Neural cell (in vitro differentiated cells): ENCODE measurements around the gene COQ8B. TPM values are rescaled to one million over a fixed set of nuclear protein-coding genes. Genes with fewer than 3 reads are reported as not detected.
"Not testable (repeated sequence)": the region's sequence is repeated elsewhere in the genome, so short reads cannot be mapped to it uniquely, and the experiment has no call there.

ENCODE experiments used
- H2AFZ ChIP-seq: fragments of 200-600, 300-800 bp; sonication (generic), shearing (Covaris generic); 2 replicates; pipeline ENCODE4 v1.6.0; 2014; ENCODE audit warnings: low read depth, mild to moderate bottlenecking, antibody characterized with exemption, low read length, moderate library complexity
- H3F3A ChIP-seq: fragments of 200-600 bp; shearing (Covaris generic); 2 replicates; pipeline ENCODE4 v1.6.1; 2016; ENCODE audit warnings: mild to moderate bottlenecking, moderate library complexity, mixed read lengths, antibody characterized with exemption, low read length; ENCODE audit not compliant: insufficient read depth, poor library complexity, severe bottlenecking
- H3K27ac ChIP-seq: fragments of 200-600, 300-800 bp; sonication (generic), shearing (Covaris generic); 2 replicates; pipeline ENCODE4 v1.5.1; 2014; ENCODE audit warnings: mild to moderate bottlenecking, low read length, moderate library complexity
- H3K27me3 ChIP-seq: fragments of 300-800, 200-600 bp; sonication (generic), shearing (Covaris generic); 2 replicates; pipeline ENCODE4 v1.6.0; 2014; ENCODE audit warnings: mild to moderate bottlenecking, low read depth, low read length, moderate library complexity; ENCODE audit not compliant: insufficient read depth
- H3K36me3 ChIP-seq: fragments of 300-800, 200-600 bp; sonication (generic), shearing (Covaris generic); 2 replicates; pipeline ENCODE4 v1.5.1; 2014; ENCODE audit warnings: mild to moderate bottlenecking, antibody characterized with exemption, low read length, moderate library complexity; ENCODE audit not compliant: insufficient read depth
- H3K4me2 ChIP-seq: fragments of 300-800, 200-600 bp; sonication (generic), shearing (Covaris generic); 2 replicates; pipeline ENCODE4 v1.6.0; 2014; ENCODE audit warnings: mild to moderate bottlenecking, low read length
- H3K4me3 ChIP-seq: fragments of 300-800, 200-600 bp; sonication (generic), shearing (Covaris generic); 2 replicates; pipeline ENCODE4 v1.5.1; 2014; ENCODE audit warnings: mild to moderate bottlenecking, low read length, moderate library complexity
- H3K79me2 ChIP-seq: fragments of 200-600 bp; shearing (Covaris generic); replicated peaks from 2 replicates; pipeline ENCODE4 v1.6.0; 2014; ENCODE audit warnings: mild to moderate bottlenecking, low read length, moderate library complexity; ENCODE audit not compliant: insufficient read depth
- H3K9ac ChIP-seq: fragments of 300-800, 200-600 bp; sonication (generic), shearing (Covaris generic); 2 replicates; pipeline ENCODE4 v1.6.1; 2016; ENCODE audit warnings: mild to moderate bottlenecking, low read length, mixed read lengths
- H3K9me2 ChIP-seq: fragments of 200-600 bp; shearing (Covaris generic); 2 replicates; pipeline ENCODE4 v1.6.1; 2016; ENCODE audit warnings: mild to moderate bottlenecking, low read length, mixed read lengths; ENCODE audit not compliant: insufficient read depth
- H3K9me3 ChIP-seq: fragments of 200-600, 300-800 bp; sonication (generic), shearing (Covaris generic); 2 replicates; pipeline ENCODE4 v1.6.1; 2016; ENCODE audit warnings: mild to moderate bottlenecking, mixed run types, low read length, moderate library complexity, mixed read lengths
- H4K20me1 ChIP-seq: fragments of 200-600 bp; shearing (Covaris generic); 2 replicates; pipeline ENCODE4 v1.6.1; 2016; ENCODE audit warnings: mild to moderate bottlenecking, mixed run types; ENCODE audit not compliant: insufficient read depth
- EP300 ChIP-seq: fragments of 450-650 bp; conservative IDR thresholded peaks from 2 replicates; pipeline ENCODE4 v1.6.1; 2014; ENCODE audit warnings: antibody characterized with exemption, mild to moderate bottlenecking, moderate library complexity; ENCODE audit not compliant: poor library complexity, severe bottlenecking
- EZH2 ChIP-seq: fragments of 200-600, 300-800 bp; shearing (Covaris generic), sonication (generic); IDR thresholded peaks from 2 replicates; pipeline ENCODE4 v1.6.1; 2014; ENCODE audit warnings: antibody characterized with exemption, low read length, borderline replicate concordance, mild to moderate bottlenecking; ENCODE audit not compliant: insufficient read depth, poor library complexity, severe bottlenecking
- MXI1 ChIP-seq: fragments of 450-650 bp; conservative IDR thresholded peaks from 2 replicates; pipeline ENCODE4 v1.6.1; 2014; ENCODE audit warnings: antibody characterized with exemption, mild to moderate bottlenecking; ENCODE audit not compliant: poor library complexity, severe bottlenecking
- POLR2AphosphoS5 ChIP-seq: IDR thresholded peaks from 2 replicates; pipeline ENCODE4 v1.6.1; 2012
- RAD21 ChIP-seq: fragments of 450-650 bp; conservative IDR thresholded peaks from 2 replicates; pipeline ENCODE4 v1.6.1; 2014; ENCODE audit warnings: antibody characterized with exemption, mild to moderate bottlenecking, moderate library complexity
- SMC3 ChIP-seq: fragments of 450-650 bp; conservative IDR thresholded peaks from 2 replicates; pipeline ENCODE4 v1.6.1; 2014; ENCODE audit warnings: antibody characterized with exemption, mild to moderate bottlenecking, moderate library complexity; ENCODE audit not compliant: poor library complexity
- TAF1 ChIP-seq: IDR thresholded peaks from 2 replicates; pipeline ENCODE4 v1.6.1; 2012; ENCODE audit warnings: low read depth
- polyA plus RNA-seq: library from polyadenylated mRNA; depleted of rRNA; stranded (reverse); fragments of >200 nt; gene quantifications from 2 replicates; pipeline ENCODE4 v1.2.3, GENCODE V29; 2014
- TF ChIP-seq, protein P1 (sequence below): fragments of 450-650 bp; IDR thresholded peaks from 2 replicates; pipeline ENCODE4 v1.5.1; 2014; ENCODE audit warnings: antibody characterized with exemption, mild to moderate bottlenecking, moderate library complexity; ENCODE audit not compliant: poor library complexity, severe bottlenecking
- TF ChIP-seq, protein P2 (sequence below): IDR thresholded peaks from 2 replicates; pipeline ENCODE4 v1.6.1; 2012; ENCODE audit warnings: borderline replicate concordance

The COQ8B gene
- polyA plus RNA-seq, 1 donor from 2014 or later = 83.2 TPM

DNA sequence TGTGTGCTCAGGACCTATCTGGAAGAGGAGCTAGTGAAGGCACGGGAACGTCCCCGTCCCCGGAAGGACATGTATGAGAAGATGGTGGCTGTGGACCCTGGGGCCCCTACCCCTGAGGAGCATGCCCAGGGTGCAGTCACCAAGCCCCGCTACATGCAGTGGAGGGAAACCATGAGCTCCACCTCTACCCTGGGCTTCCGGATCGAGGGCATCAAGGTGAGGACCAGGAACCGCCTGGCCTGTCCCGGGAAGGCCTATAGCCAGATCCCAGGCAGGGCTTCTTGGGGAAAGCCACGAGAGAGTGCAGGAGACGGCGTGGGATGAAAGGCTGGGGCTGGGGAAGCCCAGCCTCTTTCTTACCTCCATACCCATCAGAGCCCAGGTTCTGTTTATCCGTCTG lies 16.5 kb upstream of the COQ8B start:
- Histone ChIP-seq H3K9me2 (no peaks in the 10 kb centered on the region), H3K36me3 (no peaks in the 10 kb centered on the region), H3K9me3 (no peaks in the 10 kb centered on the region), H3K27me3 (no peaks in the 10 kb centered on the region), H2AFZ (no peak overlapping the region), H3K4me2 (no peak overlapping the region), H4K20me1 (no peaks in the 10 kb centered on the region), H3K79me2 (no peaks in the 10 kb centered on the region), H3K4me3 (no peak overlapping the region), H3F3A (no peaks in the 10 kb centered on the region), H3K9ac (no peak overlapping the region), H3K27ac (no peak overlapping the region)
- TF ChIP-seq TAF1 = no peak

DNA sequence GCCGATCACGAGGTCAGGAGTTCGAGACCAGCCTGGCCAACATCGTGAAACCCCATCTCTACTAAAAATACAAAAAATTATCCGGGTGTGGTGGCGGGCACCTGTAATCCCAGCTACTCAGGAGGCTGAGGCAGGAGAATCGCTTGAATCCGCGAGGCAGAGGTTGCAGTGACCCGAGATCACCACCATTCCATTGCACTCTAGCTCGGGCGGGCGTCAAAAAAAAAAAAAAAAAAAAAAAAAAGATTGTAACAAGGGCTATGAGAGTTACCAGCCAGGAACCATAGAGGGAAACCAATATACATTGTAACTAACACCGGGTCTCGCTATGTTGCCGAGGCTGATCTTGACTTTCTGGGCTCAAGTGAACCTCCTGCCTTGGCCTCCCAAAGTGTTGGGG lies 15.6 kb upstream of the COQ8B start:
- H2AFZ ChIP-seq, H3K27ac ChIP-seq, H3K9me2 ChIP-seq, H3K4me3 ChIP-seq, H3F3A ChIP-seq, H3K9me3 ChIP-seq, H4K20me1 ChIP-seq, H3K4me2 ChIP-seq, H3K79me2 ChIP-seq, H3K27me3 ChIP-seq, H3K36me3 ChIP-seq, H3K9ac ChIP-seq: not testable (repeated sequence)

DNA sequence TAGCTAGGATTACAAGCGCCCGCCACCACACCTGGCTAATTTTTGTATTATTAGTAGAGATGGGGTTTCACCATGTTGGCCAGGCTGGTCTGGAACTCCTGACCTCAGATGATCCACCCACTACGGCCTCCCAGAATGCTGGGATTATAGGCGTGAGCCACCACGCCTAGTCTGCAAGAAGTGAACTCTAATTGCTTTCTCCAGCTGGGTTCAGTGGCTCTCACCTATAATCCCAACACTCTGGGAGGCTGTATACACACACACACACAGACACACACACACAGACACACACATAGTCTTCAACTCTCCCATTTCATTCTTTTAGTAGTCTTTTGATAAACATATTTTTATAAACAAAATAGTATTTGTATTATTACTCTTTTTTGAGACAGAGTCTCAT lies 13.4 kb upstream of the COQ8B start:
- not testable (repeated sequence) for H3K4me3 ChIP-seq, H3K27me3 ChIP-seq, H3K9ac ChIP-seq, H3K79me2 ChIP-seq, H3K9me2 ChIP-seq, H3K4me2 ChIP-seq, H3K36me3 ChIP-seq, H2AFZ ChIP-seq, H3K27ac ChIP-seq, H3F3A ChIP-seq, H4K20me1 ChIP-seq, H3K9me3 ChIP-seq

DNA sequence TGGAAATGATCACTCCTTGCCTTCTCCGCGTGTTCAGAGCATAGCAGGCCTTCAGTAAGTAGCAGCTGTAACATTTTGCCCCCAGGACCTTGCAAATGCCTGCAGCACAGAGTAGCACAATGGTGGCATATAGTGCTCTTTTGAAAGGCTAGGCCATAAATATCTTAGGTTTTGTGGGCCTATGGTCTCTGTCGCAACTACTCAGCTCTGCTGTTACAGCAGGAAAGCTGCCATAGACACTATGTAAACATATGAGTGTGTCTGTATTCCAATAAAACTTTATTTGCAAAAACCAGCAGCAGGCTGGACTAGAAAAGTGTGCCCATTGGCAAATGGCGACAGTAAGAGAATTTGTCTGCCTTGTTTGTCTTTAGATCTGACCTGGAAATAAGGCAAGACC lies 9.6 kb upstream of the COQ8B start:
- H3F3A ChIP-seq = no peaks in the 10 kb centered on the region
- TF ChIP-seq POLR2AphosphoS5 (no peak), SMC3 (no peak), TAF1 (no peak), MXI1 (no peak), RAD21 (no peak), EZH2 (no peak), EP300 (no peak)
- TF ChIP-seq, protein P1, sequence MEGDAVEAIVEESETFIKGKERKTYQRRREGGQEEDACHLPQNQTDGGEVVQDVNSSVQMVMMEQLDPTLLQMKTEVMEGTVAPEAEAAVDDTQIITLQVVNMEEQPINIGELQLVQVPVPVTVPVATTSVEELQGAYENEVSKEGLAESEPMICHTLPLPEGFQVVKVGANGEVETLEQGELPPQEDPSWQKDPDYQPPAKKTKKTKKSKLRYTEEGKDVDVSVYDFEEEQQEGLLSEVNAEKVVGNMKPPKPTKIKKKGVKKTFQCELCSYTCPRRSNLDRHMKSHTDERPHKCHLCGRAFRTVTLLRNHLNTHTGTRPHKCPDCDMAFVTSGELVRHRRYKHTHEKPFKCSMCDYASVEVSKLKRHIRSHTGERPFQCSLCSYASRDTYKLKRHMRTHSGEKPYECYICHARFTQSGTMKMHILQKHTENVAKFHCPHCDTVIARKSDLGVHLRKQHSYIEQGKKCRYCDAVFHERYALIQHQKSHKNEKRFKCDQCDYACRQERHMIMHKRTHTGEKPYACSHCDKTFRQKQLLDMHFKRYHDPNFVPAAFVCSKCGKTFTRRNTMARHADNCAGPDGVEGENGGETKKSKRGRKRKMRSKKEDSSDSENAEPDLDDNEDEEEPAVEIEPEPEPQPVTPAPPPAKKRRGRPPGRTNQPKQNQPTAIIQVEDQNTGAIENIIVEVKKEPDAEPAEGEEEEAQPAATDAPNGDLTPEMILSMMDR = no peak
- TF ChIP-seq, protein P2, sequence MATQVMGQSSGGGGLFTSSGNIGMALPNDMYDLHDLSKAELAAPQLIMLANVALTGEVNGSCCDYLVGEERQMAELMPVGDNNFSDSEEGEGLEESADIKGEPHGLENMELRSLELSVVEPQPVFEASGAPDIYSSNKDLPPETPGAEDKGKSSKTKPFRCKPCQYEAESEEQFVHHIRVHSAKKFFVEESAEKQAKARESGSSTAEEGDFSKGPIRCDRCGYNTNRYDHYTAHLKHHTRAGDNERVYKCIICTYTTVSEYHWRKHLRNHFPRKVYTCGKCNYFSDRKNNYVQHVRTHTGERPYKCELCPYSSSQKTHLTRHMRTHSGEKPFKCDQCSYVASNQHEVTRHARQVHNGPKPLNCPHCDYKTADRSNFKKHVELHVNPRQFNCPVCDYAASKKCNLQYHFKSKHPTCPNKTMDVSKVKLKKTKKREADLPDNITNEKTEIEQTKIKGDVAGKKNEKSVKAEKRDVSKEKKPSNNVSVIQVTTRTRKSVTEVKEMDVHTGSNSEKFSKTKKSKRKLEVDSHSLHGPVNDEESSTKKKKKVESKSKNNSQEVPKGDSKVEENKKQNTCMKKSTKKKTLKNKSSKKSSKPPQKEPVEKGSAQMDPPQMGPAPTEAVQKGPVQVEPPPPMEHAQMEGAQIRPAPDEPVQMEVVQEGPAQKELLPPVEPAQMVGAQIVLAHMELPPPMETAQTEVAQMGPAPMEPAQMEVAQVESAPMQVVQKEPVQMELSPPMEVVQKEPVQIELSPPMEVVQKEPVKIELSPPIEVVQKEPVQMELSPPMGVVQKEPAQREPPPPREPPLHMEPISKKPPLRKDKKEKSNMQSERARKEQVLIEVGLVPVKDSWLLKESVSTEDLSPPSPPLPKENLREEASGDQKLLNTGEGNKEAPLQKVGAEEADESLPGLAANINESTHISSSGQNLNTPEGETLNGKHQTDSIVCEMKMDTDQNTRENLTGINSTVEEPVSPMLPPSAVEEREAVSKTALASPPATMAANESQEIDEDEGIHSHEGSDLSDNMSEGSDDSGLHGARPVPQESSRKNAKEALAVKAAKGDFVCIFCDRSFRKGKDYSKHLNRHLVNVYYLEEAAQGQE = no peak
- no peak overlapping the region for H2AFZ ChIP-seq
- H3K9me3 ChIP-seq = no peaks in the 10 kb centered on the region
- H3K4me2 ChIP-seq = no peak overlapping the region
- H3K36me3 ChIP-seq = no peaks in the 10 kb centered on the region
- no peaks in the 10 kb centered on the region for H3K27me3 ChIP-seq
- no peak overlapping the region for H3K27ac ChIP-seq
- no peaks in the 10 kb centered on the region for H4K20me1 ChIP-seq
- H3K79me2 ChIP-seq = peaks cover 4% of the 10 kb centered on the region
- no peaks in the 10 kb centered on the region for H3K9me2 ChIP-seq
- H3K9ac ChIP-seq = no peak overlapping the region
- H3K4me3 ChIP-seq = no peak overlapping the region
